ENCODE measurements around the gene CA10.

DNA sequence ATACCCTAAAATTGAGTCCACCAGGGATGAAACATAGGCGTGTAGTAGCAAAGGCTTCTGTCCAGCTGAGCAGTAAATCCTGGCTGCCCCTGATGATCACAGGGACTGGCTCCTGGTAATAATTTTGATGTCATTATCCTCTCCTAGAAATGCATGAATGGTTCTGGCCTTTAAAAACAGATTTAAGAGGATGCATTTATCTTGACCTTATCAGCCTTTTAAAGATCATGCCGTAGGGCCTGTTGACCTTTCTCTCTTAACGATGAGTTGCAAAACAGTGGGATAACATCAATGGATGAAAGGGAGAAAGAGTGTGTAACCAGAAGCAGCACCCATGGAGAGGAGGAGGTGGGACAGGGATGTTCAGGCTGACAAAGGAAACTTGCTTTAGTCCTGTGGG, 128.5 kb downstream of the CA10 start:
- TF ChIP-seq EZH2 (IDR thresholded peaks at IDR 0.05; ENCODE audit: insufficient read depth, poor library complexity, severe bottlenecking), result no peak
- no peak for TF ChIP-seq EZH2phosphoT487 (IDR thresholded peaks at IDR 0.05; ENCODE audit: insufficient read depth, low read depth)
